ENCODE data around the gene ZMYND12. TPM values are rescaled to one million over a fixed set of nuclear protein-coding genes. Genes with fewer than 3 reads are reported as not detected.

The ZMYND12 gene
- total and polyA plus RNA-seq, 10 donors, result 0.46 to 4.3 (median 1.3) TPM; not detected in 1

- 88 to 98% (median 94%) methylated on average over 4 of the region's 4 CpGs for WGBS, 5 donors
- intact Hi-C loops (cut with DNase I; ENCODE audit: low total_unique reads), result no loop called here
- H3K4me1 ChIP-seq, result no peaks in the 10 kb centered on the region
Observed at GRCh38 chr1:42432714-42433113, 23.1 kb downstream of the ZMYND12 start.

DNA sequence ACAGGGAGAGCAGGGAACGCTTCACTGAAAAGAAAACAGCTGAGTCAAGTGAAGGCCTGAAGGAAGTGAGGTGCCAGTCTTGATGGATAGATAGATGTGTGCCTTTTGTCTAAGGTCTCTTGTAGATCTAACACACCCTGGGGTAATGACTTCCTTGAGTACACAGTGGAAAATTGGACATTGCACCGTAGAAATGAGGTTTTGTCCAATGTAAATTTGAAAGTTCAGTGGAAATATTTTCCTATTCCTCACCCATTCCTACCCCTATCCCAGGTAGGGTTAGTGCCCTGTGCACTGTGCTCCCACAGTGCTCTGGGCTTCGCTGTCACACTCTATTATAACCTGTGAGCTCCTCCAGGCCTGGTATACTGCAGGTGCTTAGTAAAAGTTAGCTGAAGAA is 24.3 kb downstream of the ZMYND12 start:
- 74 to 86% (median 84%) methylated on average over 3 of the region's 3 CpGs for WGBS, 5 donors
- TF ChIP-seq POLR2A (IDR thresholded peaks at IDR 0.05), result no peak
- no peak for TF ChIP-seq CTCF (IDR thresholded peaks at IDR 0.05 in 8 of 11, conservative IDR thresholded peaks at IDR 0.05 in 3 of 11)
- no peak for TF ChIP-seq POLR2AphosphoS5 (IDR thresholded peaks at IDR 0.05)
- intact Hi-C loops (cut with DNase I; ENCODE audit: low total_unique reads), result no loop called here

More at GRCh38 chr1:42432714-42433113, 23.1 kb downstream of the ZMYND12 start:
- no peaks in the 10 kb centered on the region for H3K36me3 ChIP-seq
- TF ChIP-seq CTCF (IDR thresholded peaks at IDR 0.05 in 8 of 11, conservative IDR thresholded peaks at IDR 0.05 in 3 of 11) (no peak), POLR2A (IDR thresholded peaks at IDR 0.05) (no peak), POLR2AphosphoS5 (IDR thresholded peaks at IDR 0.05) (no peak)
- DNase-seq, result no peak
- H3K4me3 ChIP-seq, result no peak overlapping the region
- H3K27me3 ChIP-seq (replicated peaks in 1 of 7), result no peaks in the 10 kb centered on the region
- no peak overlapping the region for H3K27ac ChIP-seq
- no peaks in the 10 kb centered on the region for H3K9me3 ChIP-seq

DNA sequence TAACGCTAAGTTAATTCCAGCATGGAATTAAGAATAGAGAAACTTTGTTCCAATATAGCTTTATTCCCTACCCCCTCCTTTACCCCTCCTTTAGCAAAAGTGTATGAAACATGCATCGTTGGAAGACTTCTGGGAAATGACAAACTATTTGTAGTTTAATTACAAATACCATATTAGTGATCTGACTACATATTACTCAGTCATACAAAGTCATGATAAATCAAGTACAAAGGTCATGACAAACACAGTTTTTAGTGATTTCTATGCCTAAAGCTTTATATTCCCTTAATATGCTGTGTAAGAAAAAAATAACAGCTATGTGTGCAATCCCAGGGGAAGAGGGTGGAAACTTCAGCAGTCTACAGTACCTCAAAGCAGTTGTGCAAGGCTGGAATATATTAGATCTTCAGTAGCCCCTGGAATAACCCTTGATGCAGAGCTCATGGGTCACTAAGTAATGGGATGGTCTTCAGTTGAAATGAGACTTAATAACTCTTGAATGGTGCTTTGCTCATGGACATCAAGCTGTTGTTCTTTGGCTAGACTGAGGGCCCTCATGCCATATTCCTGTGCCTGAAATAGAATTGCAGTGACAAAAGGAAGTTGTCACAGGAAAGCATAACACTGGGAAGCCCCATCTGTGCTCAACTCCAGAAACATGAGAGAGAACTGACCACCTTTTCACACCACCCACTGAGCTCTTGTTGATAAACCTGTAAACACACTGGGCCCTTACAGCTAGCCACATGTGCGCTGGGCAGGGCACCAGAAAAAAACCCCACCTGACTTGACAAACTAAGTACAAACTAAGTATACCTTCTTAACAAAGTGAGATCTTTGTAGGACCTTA is 25.3 kb downstream of the ZMYND12 start:
- no peaks in the 10 kb centered on the region for H3K9me3 ChIP-seq
- 84 to 95% (median 88%) methylated on average over 3 of the region's 3 CpGs for WGBS, 5 donors
- H3K27ac ChIP-seq, result no peak overlapping the region
- intact Hi-C loops (cut with DNase I; ENCODE audit: low total_unique reads), result no loop called here
- no peaks in the 10 kb centered on the region for H3K27me3 ChIP-seq (replicated peaks in 1 of 7)
- no peak for DNase-seq
- no peak overlapping the region for H3K4me3 ChIP-seq
- TF ChIP-seq POLR2AphosphoS5 (IDR thresholded peaks at IDR 0.05) (no peak), POLR2A (IDR thresholded peaks at IDR 0.05) (no peak), CTCF (IDR thresholded peaks at IDR 0.05 in 8 of 11, conservative IDR thresholded peaks at IDR 0.05 in 3 of 11) (no peak)
- H3K36me3 ChIP-seq, result no peaks in the 10 kb centered on the region
- no peaks in the 10 kb centered on the region for H3K4me1 ChIP-seq

More for the DNA sequence above, 24.3 kb downstream of the ZMYND12 start:
- H3K4me1 ChIP-seq, result no peaks in the 10 kb centered on the region
- H3K36me3 ChIP-seq, result no peaks in the 10 kb centered on the region
- no peak overlapping the region for H3K27ac ChIP-seq
- no peak for DNase-seq
- no peaks in the 10 kb centered on the region for H3K9me3 ChIP-seq
- H3K4me3 ChIP-seq, result no peak overlapping the region
- no peaks in the 10 kb centered on the region for H3K27me3 ChIP-seq (replicated peaks in 1 of 7)

GRCh38 chr1:42429603-42430002 is 26.2 kb downstream of the ZMYND12 start:
- 41 to 77% (median 54%) methylated on average over 1 of the region's 1 CpG for WGBS, 5 donors
- Histone ChIP-seq H3K4me3 (no peak overlapping the region), H3K27ac (no peak overlapping the region), H3K9me3 (no peaks in the 10 kb centered on the region), H3K4me1 (no peaks in the 10 kb centered on the region), H3K27me3 (replicated peaks in 1 of 7) (no peaks in the 10 kb centered on the region), H3K36me3 (no peaks in the 10 kb centered on the region)
- TF ChIP-seq POLR2AphosphoS5 (IDR thresholded peaks at IDR 0.05), result no peak
- no peak for TF ChIP-seq POLR2A (IDR thresholded peaks at IDR 0.05)
- TF ChIP-seq CTCF (IDR thresholded peaks at IDR 0.05 in 8 of 11, conservative IDR thresholded peaks at IDR 0.05 in 3 of 11), result no peak
- intact Hi-C loops (cut with DNase I; ENCODE audit: low total_unique reads), result no loop called here
- no peak for DNase-seq

All from spleen (tissue), 11 donors.